Kidney (tissue), 14 donors: ENCODE results near the gene APBB2. TPM values are rescaled to one million over a fixed set of nuclear protein-coding genes. Genes with fewer than 3 reads are reported as not detected.
"Not testable (repeated sequence)": the region's sequence is repeated elsewhere in the genome, so short reads cannot be mapped to it uniquely, and the experiment has no call there.

Experiments used
- DNase-seq, 5 donors: peaks; one replicate each; pipeline ENCODE4 v3.0.0-alpha.2; 2013 to 2020
- FAIRE-seq: peaks from 2 replicates; lab custom pipeline; 2012; peaks lifted over from hg19 to GRCh38; lab: Jason Lieb, UNC
- H3K27ac ChIP-seq, 2 donors: one replicate each; pipeline ENCODE4 v1.7.0; 2013; ENCODE audit warnings: low read depth in 2 of 2, low read length in 2 of 2, inconsistent platforms in 1 of 2
- H3K27me3 ChIP-seq: one replicate; pipeline ENCODE4 v1.7.1; 2013; ENCODE audit warnings: low read length, inconsistent platforms; ENCODE audit not compliant: control insufficient read depth, insufficient read depth
- H3K36me3 ChIP-seq, 3 donors: one replicate each; pipeline versions ENCODE4 v1.7.0 to v1.7.1; 2013; ENCODE audit warnings: low read length in 3 of 3, control low read depth in 1 of 3, inconsistent platforms in 1 of 3; ENCODE audit not compliant: insufficient read depth in 3 of 3, control insufficient read depth in 2 of 3
- H3K4me1 ChIP-seq, 3 donors: one replicate each; pipeline versions ENCODE4 v1.7.0 to v1.7.1; 2013; ENCODE audit warnings: low read length in 3 of 3, inconsistent platforms in 1 of 3, low read depth in 1 of 3; ENCODE audit not compliant: control insufficient read depth in 2 of 3, insufficient read depth in 2 of 3
- H3K4me3 ChIP-seq, 3 donors: one replicate each; pipeline versions ENCODE4 v1.7.0 to v1.8.1; 2013; ENCODE audit warnings: low read length in 3 of 3, control low read depth in 1 of 3, inconsistent platforms in 1 of 3
- H3K9ac ChIP-seq, 3 donors: one replicate each; pipeline versions ENCODE4 v1.7.0 to v1.7.1; 2013; ENCODE audit warnings: low read length in 3 of 3, control low read depth in 1 of 3, inconsistent platforms in 1 of 3
- H3K9me3 ChIP-seq, 3 donors: one replicate each; pipeline versions ENCODE4 v1.7.0 to v1.7.1; 2013; ENCODE audit warnings: low read length in 3 of 3, control low read depth in 1 of 3, inconsistent platforms in 1 of 3; ENCODE audit not compliant: control insufficient read depth in 2 of 3, insufficient read depth in 1 of 3
- intact Hi-C: fragments of 100-400 bp; cut with DNase I; formaldehyde crosslinking; loops from one replicate; pipeline ENCODE4 v1.11.1; 2022
- polyA plus RNA-seq: library from polyadenylated mRNA; stranded (reverse); fragments of 350-450 nt; fragmentation: Illumina TruSeq; extraction: RNeasy Lipid Tissue Mini Kit (QIAGEN cat#74804); gene quantifications from one replicate; pipeline ENCODE4 v1.2.3, GENCODE V29; 2014; ENCODE audit warnings: low read depth, low replicate concordance; ENCODE audit not compliant: insufficient read depth
- total RNA-seq: library from RNA; stranded (reverse); fragmentation: NEBNext Ultra II Directional; extraction: Animal tissue kit (Norgen Biotek cat#: 25700); gene quantifications from one replicate; pipeline ENCODE4 v1.2.1, GENCODE V29; 2021
- TF ChIP-seq, protein P1 (sequence below): IDR thresholded peaks from 3 replicates; pipeline ENCODE4 v1.5.1; 2012; ENCODE audit warnings: mild to moderate bottlenecking, moderate library complexity, borderline replicate concordance; ENCODE audit not compliant: insufficient read depth; ENCODE audit errors: extremely low read depth
- donor health status: control.
- donor health status: control.
- donor health status: control.
- donor health status: control.
- donor health status: control.
- donor health status: DM: yes; HTN: yes; CAD: no.
- donor health status: Normal renal cell carcinoma (clear cell type).

APBB2 gene
- total and polyA plus RNA-seq, 2 donors from 2014 or later = 13.4 to 65.6 TPM

DNA sequence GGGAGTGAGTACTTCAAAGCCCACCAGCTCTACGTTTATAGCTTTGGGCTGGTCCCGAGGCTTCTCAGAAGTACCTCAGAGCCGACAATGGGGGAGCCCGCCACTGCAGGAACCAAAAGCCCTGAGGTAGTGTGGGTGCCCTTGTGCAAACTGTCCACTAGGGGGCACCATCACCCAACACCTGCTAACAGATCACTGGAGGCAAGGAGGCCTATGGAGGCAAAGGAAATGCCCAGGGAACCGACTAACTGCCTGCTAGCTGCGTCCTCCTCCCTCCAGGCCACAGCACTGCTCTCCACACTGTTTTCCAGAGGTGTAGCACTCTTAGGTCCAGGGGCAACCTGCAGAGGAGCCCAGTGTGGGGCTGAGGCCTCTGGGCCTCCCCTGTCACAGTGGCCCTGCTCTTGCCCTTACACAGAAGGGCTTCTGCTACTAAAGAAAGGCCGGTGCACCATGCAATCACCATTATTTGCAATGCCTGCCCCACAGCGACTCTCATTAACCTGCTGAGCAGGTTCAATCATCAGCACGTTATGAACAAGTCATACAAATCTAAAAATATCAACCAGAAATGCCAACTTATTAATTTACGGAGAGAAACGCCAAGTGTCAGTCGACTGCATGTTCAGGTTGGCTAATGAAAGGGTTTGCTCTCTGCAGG, 305.5 kb downstream of the APBB2 start:
- TF ChIP-seq, protein P1, sequence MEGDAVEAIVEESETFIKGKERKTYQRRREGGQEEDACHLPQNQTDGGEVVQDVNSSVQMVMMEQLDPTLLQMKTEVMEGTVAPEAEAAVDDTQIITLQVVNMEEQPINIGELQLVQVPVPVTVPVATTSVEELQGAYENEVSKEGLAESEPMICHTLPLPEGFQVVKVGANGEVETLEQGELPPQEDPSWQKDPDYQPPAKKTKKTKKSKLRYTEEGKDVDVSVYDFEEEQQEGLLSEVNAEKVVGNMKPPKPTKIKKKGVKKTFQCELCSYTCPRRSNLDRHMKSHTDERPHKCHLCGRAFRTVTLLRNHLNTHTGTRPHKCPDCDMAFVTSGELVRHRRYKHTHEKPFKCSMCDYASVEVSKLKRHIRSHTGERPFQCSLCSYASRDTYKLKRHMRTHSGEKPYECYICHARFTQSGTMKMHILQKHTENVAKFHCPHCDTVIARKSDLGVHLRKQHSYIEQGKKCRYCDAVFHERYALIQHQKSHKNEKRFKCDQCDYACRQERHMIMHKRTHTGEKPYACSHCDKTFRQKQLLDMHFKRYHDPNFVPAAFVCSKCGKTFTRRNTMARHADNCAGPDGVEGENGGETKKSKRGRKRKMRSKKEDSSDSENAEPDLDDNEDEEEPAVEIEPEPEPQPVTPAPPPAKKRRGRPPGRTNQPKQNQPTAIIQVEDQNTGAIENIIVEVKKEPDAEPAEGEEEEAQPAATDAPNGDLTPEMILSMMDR = peak; percentile 71
- DNase-seq = peak; percentile 70 to 84 (median 78)
- intact Hi-C loops = no loop called here
- FAIRE-seq = no peak
- H3K4me1 ChIP-seq = peaks cover 0 to 5% (median 0%) of the 10 kb centered on the region in 3 donors
- no peak overlapping the region for H3K9ac ChIP-seq
- no peaks in the 10 kb centered on the region for H3K27me3 ChIP-seq
- no peak overlapping the region for H3K4me3 ChIP-seq
- H3K9me3 ChIP-seq = no peaks in the 10 kb centered on the region
- H3K27ac ChIP-seq = no peak overlapping the region
- H3K36me3 ChIP-seq = no peaks in the 10 kb centered on the region

DNA sequence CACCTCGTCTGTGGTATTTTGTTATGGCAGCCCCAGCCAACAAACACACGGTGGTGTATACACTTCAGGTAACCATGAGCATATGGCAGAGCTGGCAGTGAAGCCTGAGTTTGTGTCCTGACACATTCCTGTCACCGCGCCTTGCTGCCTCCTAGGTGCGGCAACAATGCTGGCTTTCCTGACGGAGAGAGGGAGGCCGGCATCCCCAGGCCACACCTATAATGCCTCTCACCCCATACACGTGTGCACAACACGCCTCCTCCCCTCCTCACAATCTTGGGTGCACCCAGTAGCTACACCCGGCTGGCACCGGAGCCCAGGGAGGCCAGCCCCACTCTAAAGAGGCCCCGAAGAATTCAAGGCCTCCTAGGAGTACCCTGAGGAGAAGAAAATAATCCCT, 306.0 kb downstream of the APBB2 start:
- no peak for FAIRE-seq
- Histone ChIP-seq H3K27me3 (no peaks in the 10 kb centered on the region), H3K9me3 (no peaks in the 10 kb centered on the region), H3K4me3 (no peak overlapping the region), H3K4me1 (peaks cover 0 to 5% (median 0%) of the 10 kb centered on the region in 3 donors), H3K9ac (no peak overlapping the region), H3K27ac (no peak overlapping the region), H3K36me3 (no peaks in the 10 kb centered on the region)
- no peak for DNase-seq
- TF ChIP-seq, protein P1 = no peak
- intact Hi-C loops = no loop called here

DNA sequence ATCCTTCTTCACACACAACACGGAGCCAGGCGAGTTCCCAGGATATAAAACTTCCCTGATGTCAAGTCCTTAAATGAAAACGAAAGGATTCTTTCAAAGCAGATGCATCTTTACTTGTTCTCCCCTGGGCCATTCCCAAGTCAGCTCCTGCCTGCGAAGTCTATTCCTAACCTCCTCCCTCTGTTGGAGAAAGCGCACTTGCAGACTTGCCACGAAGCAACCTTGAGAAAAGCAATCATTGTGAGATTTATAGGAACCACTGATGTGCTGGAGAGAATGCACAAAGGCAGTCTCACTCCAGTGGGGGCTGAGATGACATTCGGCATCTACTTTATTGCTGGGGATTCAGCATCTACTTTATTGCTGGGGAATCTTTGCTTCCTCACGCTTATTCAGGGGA, 308.9 kb downstream of the APBB2 start:
- H3K27me3 ChIP-seq = no peaks in the 10 kb centered on the region
- H3K9me3 ChIP-seq = no peaks in the 10 kb centered on the region
- no peak overlapping the region for H3K27ac ChIP-seq
- H3K4me3 ChIP-seq = no peak overlapping the region
- TF ChIP-seq, protein P1 = no peak
- H3K4me1 ChIP-seq = peaks cover 0 to 5% (median 0%) of the 10 kb centered on the region in 3 donors
- intact Hi-C loops = no loop called here
- H3K9ac ChIP-seq = no peak overlapping the region
- H3K36me3 ChIP-seq = no peaks in the 10 kb centered on the region
- FAIRE-seq (no peak), DNase-seq (no peak)

DNA sequence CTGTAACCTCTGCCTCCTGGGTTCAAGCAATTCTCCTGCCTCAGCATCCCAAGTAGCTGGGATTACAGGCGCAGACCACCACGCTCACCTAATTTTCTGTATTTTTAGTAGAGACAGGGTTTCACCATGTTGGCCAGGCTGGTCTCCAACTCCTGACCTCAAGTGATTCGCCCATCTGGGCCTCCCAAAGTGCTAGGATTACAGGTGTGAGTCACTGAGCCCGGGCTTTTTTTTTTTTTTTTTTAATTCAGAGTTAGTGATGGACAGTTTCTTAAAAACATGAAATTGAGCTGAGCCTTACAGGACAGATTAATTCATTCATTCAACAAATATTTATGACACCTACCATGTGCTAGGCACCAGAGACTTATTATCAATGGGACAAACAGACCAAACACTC, 313.8 kb downstream of the APBB2 start:
- intact Hi-C loops, H3K4me3 ChIP-seq, H3K9me3 ChIP-seq, H3K27ac ChIP-seq, H3K9ac ChIP-seq, FAIRE-seq, H3K27me3 ChIP-seq, H3K4me1 ChIP-seq, DNase-seq, H3K36me3 ChIP-seq: not testable (repeated sequence)
